T follicular helper cell (primary cell): ENCODE measurements around the gene BTN3A1.
"Not testable (repeated sequence)": the region's sequence is repeated elsewhere in the genome, so short reads cannot be mapped to it uniquely, and the experiment has no call there.

ENCODE experiments used
- DNase-seq: peaks from one replicate; pipeline ENCODE4 v3.0.0-alpha.2; 2020; ENCODE audit warnings: low read depth
- total RNA-seq, 2 experiments: gene quantifications; one replicate each; lab custom pipeline; 2026; lab: John Stamatoyannopoulos, UW

Gene BTN3A1
- 59.6 to 274 reads per million in 2 experiments for total RNA-seq

GRCh38 chr6:26401987-26402658 is at the start of gene BTN3A1:
TSS of gene BTN3A1 (plus strand) at chr6:26402275. CDS start at chr6:26405564, 3,289 bp downstream.
- DNase-seq: peak; percentile 49

GRCh38 chr6:26352315-26352714 is 49.8 kb upstream of the BTN3A1 start:
- no peak for DNase-seq

GRCh38 chr6:26354162-26354561 is 47.9 kb upstream of the BTN3A1 start:
- no peak for DNase-seq

- no peak for DNase-seq
Measured at GRCh38 chr6:26355366-26355765, 46.7 kb upstream of the BTN3A1 start.

- DNase-seq: not testable (repeated sequence)
Measured at GRCh38 chr6:26357543-26357942, 44.5 kb upstream of the BTN3A1 start.

- DNase-seq: no peak
Measured at GRCh38 chr6:26358511-26358981, 43.5 kb upstream of the BTN3A1 start.

GRCh38 chr6:26359765-26360164 is 42.3 kb upstream of the BTN3A1 start:
- no peak for DNase-seq

- DNase-seq: no peak
Measured at GRCh38 chr6:26360451-26361416, 41.3 kb upstream of the BTN3A1 start.

GRCh38 chr6:26361544-26361943 is 40.5 kb upstream of the BTN3A1 start:
- no peak for DNase-seq

GRCh38 chr6:26362093-26362835 is 39.8 kb upstream of the BTN3A1 start:
- DNase-seq: no peak

GRCh38 chr6:26362836-26363220 is 39.2 kb upstream of the BTN3A1 start:
- DNase-seq: no peak

- no peak for DNase-seq
Measured at GRCh38 chr6:26363882-26364701, 38.0 kb upstream of the BTN3A1 start.

- no peak for DNase-seq
Measured at GRCh38 chr6:26365633-26365995, 36.5 kb upstream of the BTN3A1 start.

- no peak for DNase-seq
Measured at GRCh38 chr6:26366504-26366903, 35.6 kb upstream of the BTN3A1 start.

- DNase-seq: no peak
Measured at GRCh38 chr6:26367114-26367513, 35.0 kb upstream of the BTN3A1 start.

GRCh38 chr6:26371813-26372212 is 30.3 kb upstream of the BTN3A1 start:
- DNase-seq: not testable (repeated sequence)

- DNase-seq: no peak
Measured at GRCh38 chr6:26372308-26373144, 29.5 kb upstream of the BTN3A1 start.

- no peak for DNase-seq
Measured at GRCh38 chr6:26375270-26375669, 26.8 kb upstream of the BTN3A1 start.

GRCh38 chr6:26377719-26378118 is 24.4 kb upstream of the BTN3A1 start:
- no peak for DNase-seq

GRCh38 chr6:26378143-26378542 is 23.9 kb upstream of the BTN3A1 start:
- not testable (repeated sequence) for DNase-seq
